Measurements from ENCODE around the gene IL3RA.

IL3RA gene

GRCh38 chrX:1394731-1395501 is 58.3 kb downstream of the IL3RA start:
- no peak for DNase-seq (ENCODE audit: low spot score)
- TF ChIP-seq, protein P1, sequence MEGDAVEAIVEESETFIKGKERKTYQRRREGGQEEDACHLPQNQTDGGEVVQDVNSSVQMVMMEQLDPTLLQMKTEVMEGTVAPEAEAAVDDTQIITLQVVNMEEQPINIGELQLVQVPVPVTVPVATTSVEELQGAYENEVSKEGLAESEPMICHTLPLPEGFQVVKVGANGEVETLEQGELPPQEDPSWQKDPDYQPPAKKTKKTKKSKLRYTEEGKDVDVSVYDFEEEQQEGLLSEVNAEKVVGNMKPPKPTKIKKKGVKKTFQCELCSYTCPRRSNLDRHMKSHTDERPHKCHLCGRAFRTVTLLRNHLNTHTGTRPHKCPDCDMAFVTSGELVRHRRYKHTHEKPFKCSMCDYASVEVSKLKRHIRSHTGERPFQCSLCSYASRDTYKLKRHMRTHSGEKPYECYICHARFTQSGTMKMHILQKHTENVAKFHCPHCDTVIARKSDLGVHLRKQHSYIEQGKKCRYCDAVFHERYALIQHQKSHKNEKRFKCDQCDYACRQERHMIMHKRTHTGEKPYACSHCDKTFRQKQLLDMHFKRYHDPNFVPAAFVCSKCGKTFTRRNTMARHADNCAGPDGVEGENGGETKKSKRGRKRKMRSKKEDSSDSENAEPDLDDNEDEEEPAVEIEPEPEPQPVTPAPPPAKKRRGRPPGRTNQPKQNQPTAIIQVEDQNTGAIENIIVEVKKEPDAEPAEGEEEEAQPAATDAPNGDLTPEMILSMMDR (IDR thresholded peaks at IDR 0.05; ENCODE audit: borderline replicate concordance, control extremely low read depth, extremely low read depth, insufficient read depth, missing control alignments) = no peak
- in situ Hi-C loops (cut with MboI; ENCODE audit: low sequenced_read_pairs, unreplicated experiment) = no loop called here

DNA sequence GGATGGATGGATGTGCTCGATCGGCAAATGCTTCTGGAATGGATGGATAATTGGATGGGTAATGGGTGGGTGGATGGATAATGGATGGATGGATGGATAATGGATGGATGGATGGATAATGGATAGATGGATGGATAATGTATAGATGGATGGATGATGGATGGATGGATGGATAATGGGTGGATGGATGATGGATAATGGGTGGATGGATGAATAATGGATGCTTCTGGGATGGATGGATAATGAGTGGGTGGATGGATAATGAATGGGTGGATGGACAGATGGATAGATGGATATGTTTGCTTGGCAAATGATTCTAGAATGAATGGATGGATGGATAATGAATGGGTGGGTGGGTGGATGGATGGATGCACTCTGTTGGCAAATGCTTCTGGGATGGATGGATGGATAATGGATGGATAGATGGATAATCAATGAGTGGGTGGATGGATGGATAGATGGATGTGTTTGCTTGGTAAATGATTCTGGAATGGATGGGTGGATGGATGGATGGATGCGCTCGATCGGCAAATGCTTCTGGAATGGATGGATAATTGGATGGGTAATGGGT is 59.1 kb downstream of the IL3RA start:
- TF ChIP-seq, protein P1 (IDR thresholded peaks at IDR 0.05; ENCODE audit: borderline replicate concordance, control extremely low read depth, extremely low read depth, insufficient read depth, missing control alignments) = no peak
- DNase-seq (ENCODE audit: low spot score) = no peak
- in situ Hi-C loops (cut with MboI; ENCODE audit: low sequenced_read_pairs, unreplicated experiment) = no loop called here

GRCh38 chrX:1397001-1397400 is 60.4 kb downstream of the IL3RA start:
- DNase-seq (ENCODE audit: low spot score) = no peak
- in situ Hi-C loops (cut with MboI; ENCODE audit: low sequenced_read_pairs, unreplicated experiment) = no loop called here
- TF ChIP-seq, protein P1 (IDR thresholded peaks at IDR 0.05; ENCODE audit: borderline replicate concordance, control extremely low read depth, extremely low read depth, insufficient read depth, missing control alignments) = no peak

GRCh38 chrX:1397441-1398270 is 61.1 kb downstream of the IL3RA start:
- in situ Hi-C loops (cut with MboI; ENCODE audit: low sequenced_read_pairs, unreplicated experiment) = no loop called here
- TF ChIP-seq, protein P1 (IDR thresholded peaks at IDR 0.05; ENCODE audit: borderline replicate concordance, control extremely low read depth, extremely low read depth, insufficient read depth, missing control alignments) = no peak
- no peak for DNase-seq (ENCODE audit: low spot score)

GRCh38 chrX:1398431-1399340 is 62.1 kb downstream of the IL3RA start:
- TF ChIP-seq, protein P1 (IDR thresholded peaks at IDR 0.05; ENCODE audit: borderline replicate concordance, control extremely low read depth, extremely low read depth, insufficient read depth, missing control alignments) = no peak
- in situ Hi-C loops (cut with MboI; ENCODE audit: low sequenced_read_pairs, unreplicated experiment) = no loop called here
- DNase-seq (ENCODE audit: low spot score) = no peak

DNA sequence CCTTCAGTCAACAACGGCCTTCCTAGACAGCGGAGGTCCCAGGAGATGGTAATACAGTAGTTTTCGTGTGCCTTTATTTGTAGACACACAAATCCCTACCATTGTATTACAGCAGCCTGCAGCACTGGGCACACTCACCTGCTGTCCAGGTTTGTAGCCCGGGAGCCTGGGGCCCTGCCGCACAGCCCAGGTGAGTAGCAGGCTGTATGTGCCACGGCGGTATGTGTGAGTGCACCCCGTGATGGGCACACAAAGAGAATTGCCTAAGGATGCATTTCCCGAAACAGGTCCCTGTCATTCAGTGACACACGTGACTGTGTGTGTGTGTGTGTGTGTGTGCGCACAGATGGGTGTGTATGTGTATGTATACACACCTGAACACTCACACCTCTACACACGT is 63.5 kb downstream of the IL3RA start:
- no peak for DNase-seq (ENCODE audit: low spot score)
- TF ChIP-seq, protein P1 (IDR thresholded peaks at IDR 0.05; ENCODE audit: borderline replicate concordance, control extremely low read depth, extremely low read depth, insufficient read depth, missing control alignments) = no peak
- in situ Hi-C loops (cut with MboI; ENCODE audit: low sequenced_read_pairs, unreplicated experiment) = no loop called here

All from GM13976 (cell line).